Measurements from ENCODE around the gene SMARCC2.

The SMARCC2 gene

GRCh38 chr12:56189099-56189917 is at the start of gene SMARCC2:
SMARCC2 (minus strand) TSS chr12:56189483; CDS start chr12:56189461, 22 bp downstream.
- peak; percentile 90 for DNase-seq (ENCODE audit: low spot score)

GRCh38 chr12:56237552-56237951 is 48.3 kb upstream of the SMARCC2 start:
- no peak for DNase-seq (ENCODE audit: low spot score)

- no peak for DNase-seq (ENCODE audit: low spot score)
Observed at GRCh38 chr12:56236985-56237384, 47.7 kb upstream of the SMARCC2 start.

GRCh38 chr12:56236091-56236490 is 46.8 kb upstream of the SMARCC2 start:
- DNase-seq (ENCODE audit: low spot score) = no peak

- no peak for DNase-seq (ENCODE audit: low spot score)
Observed at GRCh38 chr12:56234746-56235436, 45.6 kb upstream of the SMARCC2 start.

- no peak for DNase-seq (ENCODE audit: low spot score)
Observed at GRCh38 chr12:56231184-56231582, 41.9 kb upstream of the SMARCC2 start.

GRCh38 chr12:56230432-56231183 is 41.3 kb upstream of the SMARCC2 start:
- DNase-seq (ENCODE audit: low spot score) = peak; percentile 19

GRCh38 chr12:56229916-56230431 is 40.7 kb upstream of the SMARCC2 start, which contains the start of gene SLC39A5:
SLC39A5 (plus strand) TSS chr12:56230051; CDS start chr12:56231275, 1,224 bp downstream.
- no peak for DNase-seq (ENCODE audit: low spot score)

GRCh38 chr12:56229082-56229481 is 39.8 kb upstream of the SMARCC2 start:
- DNase-seq (ENCODE audit: low spot score) = no peak

- DNase-seq (ENCODE audit: low spot score) = no peak
Observed at GRCh38 chr12:56224954-56225353, 35.7 kb upstream of the SMARCC2 start.

GRCh38 chr12:56224102-56224701 is 34.9 kb upstream of the SMARCC2 start, which contains the start of gene NABP2:
NABP2 (plus strand) TSS chr12:56224342; CDS start chr12:56224857, 515 bp downstream.
- DNase-seq (ENCODE audit: low spot score) = peak; percentile 98

- no peak for DNase-seq (ENCODE audit: low spot score)
Observed at GRCh38 chr12:56223571-56224101, 34.4 kb upstream of the SMARCC2 start.

GRCh38 chr12:56222531-56222895 is 33.2 kb upstream of the SMARCC2 start:
- DNase-seq (ENCODE audit: low spot score) = no peak

- DNase-seq (ENCODE audit: low spot score) = peak; percentile 98
Observed at GRCh38 chr12:56221757-56222530, 32.7 kb upstream of the SMARCC2 start, which contains the start of gene RNF41. RNF41 (minus strand) TSS chr12:56221922; CDS start chr12:56214047, 7,875 bp downstream.

- peak; percentile 52 for DNase-seq (ENCODE audit: low spot score)
Observed at GRCh38 chr12:56221232-56221756, 32.0 kb upstream of the SMARCC2 start.

GRCh38 chr12:56220611-56221231 is 31.4 kb upstream of the SMARCC2 start:
- DNase-seq (ENCODE audit: low spot score) = peak; percentile 35

GRCh38 chr12:56219840-56220239 is 30.6 kb upstream of the SMARCC2 start:
- no peak for DNase-seq (ENCODE audit: low spot score)

GRCh38 chr12:56216461-56216860 is 27.2 kb upstream of the SMARCC2 start:
- DNase-seq (ENCODE audit: low spot score) = no peak

GRCh38 chr12:56213878-56214277 is 24.6 kb upstream of the SMARCC2 start:
- DNase-seq (ENCODE audit: low spot score) = no peak

GRCh38 chr12:56212361-56212760 is 23.1 kb upstream of the SMARCC2 start:
- DNase-seq (ENCODE audit: low spot score) = no peak
